Esophagus squamous epithelium (tissue), 5 donors: ENCODE measurements around the gene SCMH1. TPM values are rescaled to one million over a fixed set of nuclear protein-coding genes. Genes with fewer than 3 reads are reported as not detected.

Source experiments
- DNase-seq: peaks from one replicate; lab custom pipeline; 2025; lab: John Stamatoyannopoulos, UW
- H3K27ac ChIP-seq, 4 donors: fragments of 200-600 bp; sonication (generic); one replicate each; pipeline ENCODE4 v1.5.1; 2016 to 2019; ENCODE audit warnings: mild to moderate bottlenecking in 1 of 4
- H3K27me3 ChIP-seq, 4 donors: fragments of 200-600 bp; sonication (generic); 1 replicate in 3 of 4; 2 replicates in 1 of 4; pipeline versions ENCODE4 v1.5.1 to v1.6.0; 2017 to 2021; ENCODE audit warnings: antibody characterized with exemption in 1 of 4
- H3K36me3 ChIP-seq, 3 donors: fragments of 200-600 bp; sonication (generic); one replicate each; pipeline ENCODE4 v1.5.1; 2016 to 2019
- H3K4me1 ChIP-seq, 3 donors: fragments of 200-600 bp; sonication (generic); one replicate each; pipeline ENCODE4 v1.5.1; 2017 to 2019
- H3K4me3 ChIP-seq, 4 donors: fragments of 200-600 bp; sonication (generic); 1 replicate in 3 of 4; 2 replicates in 1 of 4; pipeline ENCODE4 v1.5.1; 2016 to 2019; ENCODE audit warnings: mild to moderate bottlenecking in 2 of 4, moderate library complexity in 1 of 4
- H3K9me3 ChIP-seq, 3 donors: fragments of 200-600 bp; sonication (generic); one replicate each; pipeline ENCODE4 v1.5.1; 2016 to 2019
- CTCF ChIP-seq, 6 experiments: fragments of 450-650 bp in 4 of 6; fragments of 200-600 bp in 2 of 6; sonication (generic) in 2 of 6; IDR thresholded peaks; one replicate each; pipeline ENCODE4 v1.5.1; 2016 to 2019; ENCODE audit warnings: antibody characterized with exemption in 6 of 6, mild to moderate bottlenecking in 4 of 6, moderate library complexity in 4 of 6
- POLR2A ChIP-seq, 4 donors: fragments of 450-650 bp; IDR thresholded peaks; one replicate each; pipeline ENCODE4 v1.6.1; 2017; ENCODE audit warnings: antibody characterized with exemption in 4 of 4, mild to moderate bottlenecking in 4 of 4, moderate library complexity in 3 of 4
- WGBS, 2 donors: methylation state at CpG; one replicate each; pipeline ENCODE4 v1.1.5; 2018; 5-methylcytosine and 5-hydroxymethylcytosine counted together
- intact Hi-C: fragments of 100-400 bp; cut with DNase I; formaldehyde crosslinking; loops from one replicate; pipeline ENCODE4 v1.15.0; 2022
- total RNA-seq, 4 donors: library from RNA; depleted of rRNA; stranded (reverse); fragments of >200 nt; gene quantifications; one replicate each; pipeline ENCODE4 v1.1.0, GENCODE V29; 2016
- donor health status: DM: yes; HTN: yes; CAD: no.

The SCMH1 gene
- total RNA-seq, 4 donors from 2014 or later: 4.4 to 46.9 (median 16.3) TPM

- DNase-seq: no peak
- intact Hi-C loops: no loop called here
- Histone ChIP-seq H3K27me3 (peaks cover 0 to 86% (median 0%) of the 10 kb centered on the region in 4 donors), H3K27ac (no peak overlapping the region), H3K4me1 (peaks cover 0 to 14% (median 0%) of the 10 kb centered on the region in 3 donors), H3K36me3 (no peaks in the 10 kb centered on the region), H3K9me3 (no peaks in the 10 kb centered on the region), H3K4me3 (no peak overlapping the region)
- TF ChIP-seq CTCF (IDR thresholded peaks at IDR 0.05) (no peak), POLR2A (IDR thresholded peaks at IDR 0.05) (no peak)
- whole genome bisulfite sequencing, 2 donors: 59 to 73% methylated on average over 4 of the region's 4 CpGs
These were observed 43.7 kb upstream of the SCMH1 start for GRCh38 chr1:41285818-41286217.

- H3K9me3 ChIP-seq: no peaks in the 10 kb centered on the region
- TF ChIP-seq CTCF (IDR thresholded peaks at IDR 0.05) (no peak), POLR2A (IDR thresholded peaks at IDR 0.05) (no peak)
- intact Hi-C loops: no loop called here
These were observed 42.0 kb upstream of the SCMH1 start for GRCh38 chr1:41284121-41284520.

GRCh38 chr1:41282679-41283317 lies 40.7 kb upstream of the SCMH1 start:
- WGBS, 2 donors: 36 to 56% methylated on average over 2 to 6 of the region's 9 CpGs
- no peaks in the 10 kb centered on the region for H3K9me3 ChIP-seq
- H3K4me1 ChIP-seq: peaks cover 0 to 17% (median 0%) of the 10 kb centered on the region in 3 donors
- intact Hi-C loops: no loop called here
- H3K4me3 ChIP-seq: no peak overlapping the region
- DNase-seq: no peak
- TF ChIP-seq POLR2A (IDR thresholded peaks at IDR 0.05) (no peak), CTCF (IDR thresholded peaks at IDR 0.05) (peak; percentile 13 to 72 (median 54))
- no peaks in the 10 kb centered on the region for H3K36me3 ChIP-seq
- no peak overlapping the region for H3K27ac ChIP-seq
- H3K27me3 ChIP-seq: peaks cover 0 to 84% (median 0%) of the 10 kb centered on the region in 4 donors

More at GRCh38 chr1:41284121-41284520, 42.0 kb upstream of the SCMH1 start:
- H3K27ac ChIP-seq: no peak overlapping the region
- H3K4me1 ChIP-seq: peaks cover 0 to 14% (median 0%) of the 10 kb centered on the region in 3 donors
- H3K36me3 ChIP-seq: no peaks in the 10 kb centered on the region
- 72 to 75% methylated on average over 2 of the region's 2 CpGs for WGBS, 2 donors
- H3K4me3 ChIP-seq: no peak overlapping the region
- peaks cover 0 to 86% (median 0%) of the 10 kb centered on the region in 4 donors for H3K27me3 ChIP-seq
- DNase-seq: no peak

DNA sequence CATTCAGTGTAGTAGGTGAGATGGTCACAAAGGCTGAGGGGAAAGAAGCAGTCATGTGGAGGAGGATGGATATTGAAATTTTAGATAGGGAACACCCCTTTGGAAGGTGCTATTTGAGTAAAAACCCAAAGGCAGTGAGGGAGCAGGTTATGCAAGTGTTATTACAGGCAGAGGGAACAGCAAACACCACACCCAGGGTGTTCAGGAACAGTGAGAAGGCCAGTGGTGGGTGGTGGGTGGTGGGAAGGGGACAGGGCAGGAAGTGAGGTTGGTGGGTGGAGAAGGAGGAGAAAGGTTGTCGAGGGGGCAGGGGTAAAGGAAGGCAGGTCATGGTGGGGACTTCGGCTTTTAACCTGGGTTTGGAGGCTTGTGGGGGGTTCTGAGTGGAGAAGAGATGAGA lies 39.2 kb upstream of the SCMH1 start:
- Histone ChIP-seq H3K27ac (no peak overlapping the region), H3K36me3 (no peaks in the 10 kb centered on the region), H3K9me3 (no peaks in the 10 kb centered on the region), H3K4me3 (no peak overlapping the region), H3K27me3 (peaks cover 0 to 82% (median 0%) of the 10 kb centered on the region in 4 donors), H3K4me1 (peaks cover 0 to 24% (median 0%) of the 10 kb centered on the region in 3 donors)
- intact Hi-C loops: no loop called here
- TF ChIP-seq POLR2A (IDR thresholded peaks at IDR 0.05) (no peak), CTCF (IDR thresholded peaks at IDR 0.05) (no peak)
- 66 to 74% methylated on average over 2 of the region's 2 CpGs for WGBS, 2 donors
- no peak for DNase-seq

GRCh38 chr1:41280202-41281032 lies 38.3 kb upstream of the SCMH1 start:
- intact Hi-C loops: no loop called here
- no peak overlapping the region for H3K4me3 ChIP-seq
- TF ChIP-seq CTCF (IDR thresholded peaks at IDR 0.05): no peak
- TF ChIP-seq POLR2A (IDR thresholded peaks at IDR 0.05): no peak
- peaks cover 0 to 75% (median 0%) of the 10 kb centered on the region in 4 donors for H3K27me3 ChIP-seq
- DNase-seq: no peak
- H3K9me3 ChIP-seq: no peaks in the 10 kb centered on the region
- no peak overlapping the region for H3K27ac ChIP-seq
- WGBS, 2 donors: 74 to 89% methylated on average over 5 to 10 of the region's 11 CpGs
- no peaks in the 10 kb centered on the region for H3K36me3 ChIP-seq
- H3K4me1 ChIP-seq: peaks cover 0 to 24% (median 0%) of the 10 kb centered on the region in 3 donors
